Left lobe of liver (tissue), 2 donors: ENCODE results near the gene LAMC3. TPM values are rescaled to one million over a fixed set of nuclear protein-coding genes. Genes with fewer than 3 reads are reported as not detected.

ENCODE experiments used
- ATAC-seq: fragments of 200-7000 bp; cut with Tn5 transposase; one replicate; pipeline ENCODE4 v1.9.1; 2020; ENCODE audit warnings: mild to moderate bottlenecking, moderate library complexity
- DNase-seq: peaks from one replicate; pipeline ENCODE4 v3.0.0-alpha.2; 2020; ENCODE audit warnings: low spot score
- total RNA-seq: library from RNA; stranded (reverse); gene quantifications from one replicate; pipeline ENCODE4 v1.2.1, GENCODE V29; 2021
- donor health status: DM: no; HTN: no; CAD: no; lungs with moderate emphysema.
- donor health status: DM: no; HTN: yes; CAD: no.

Gene LAMC3
- total RNA-seq, result 7.1 TPM

DNA sequence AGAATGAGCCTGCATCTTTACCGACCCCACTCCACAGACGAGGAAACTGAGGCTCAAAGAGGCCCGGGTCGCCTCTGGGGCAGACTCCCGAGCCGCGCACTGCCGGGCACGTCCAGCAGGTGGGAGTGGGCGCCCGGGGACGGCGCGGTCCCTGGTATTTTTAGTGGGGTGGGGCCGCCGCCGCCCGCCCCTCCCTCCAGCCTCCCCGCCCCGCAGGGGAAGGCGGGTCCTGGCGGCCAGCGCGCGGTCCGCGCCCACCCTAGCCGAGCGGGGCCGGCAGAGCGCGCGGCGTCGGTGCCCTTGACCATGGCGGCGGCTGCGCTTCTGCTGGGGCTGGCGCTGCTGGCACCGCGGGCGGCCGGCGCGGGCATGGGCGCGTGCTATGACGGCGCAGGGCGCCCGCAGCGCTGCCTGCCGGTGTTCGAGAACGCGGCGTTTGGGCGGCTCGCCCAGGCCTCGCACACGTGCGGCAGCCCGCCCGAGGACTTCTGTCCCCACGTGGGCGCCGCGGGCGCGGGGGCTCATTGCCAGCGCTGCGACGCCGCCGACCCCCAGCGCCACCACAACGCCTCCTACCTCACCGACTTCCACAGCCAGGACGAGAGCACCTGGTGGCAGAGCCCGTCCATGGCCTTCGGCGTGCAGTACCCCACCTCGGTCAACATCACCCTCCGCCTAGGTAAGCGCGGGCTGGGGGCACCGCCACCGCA lies at the start of gene LAMC3:
LAMC3 (plus strand) TSS at position 266 of the 710 bp plus-strand sequence; CDS start at position 307, 41 bp downstream.
- DNase-seq (no peak), ATAC-seq (peak; percentile 36)

DNA sequence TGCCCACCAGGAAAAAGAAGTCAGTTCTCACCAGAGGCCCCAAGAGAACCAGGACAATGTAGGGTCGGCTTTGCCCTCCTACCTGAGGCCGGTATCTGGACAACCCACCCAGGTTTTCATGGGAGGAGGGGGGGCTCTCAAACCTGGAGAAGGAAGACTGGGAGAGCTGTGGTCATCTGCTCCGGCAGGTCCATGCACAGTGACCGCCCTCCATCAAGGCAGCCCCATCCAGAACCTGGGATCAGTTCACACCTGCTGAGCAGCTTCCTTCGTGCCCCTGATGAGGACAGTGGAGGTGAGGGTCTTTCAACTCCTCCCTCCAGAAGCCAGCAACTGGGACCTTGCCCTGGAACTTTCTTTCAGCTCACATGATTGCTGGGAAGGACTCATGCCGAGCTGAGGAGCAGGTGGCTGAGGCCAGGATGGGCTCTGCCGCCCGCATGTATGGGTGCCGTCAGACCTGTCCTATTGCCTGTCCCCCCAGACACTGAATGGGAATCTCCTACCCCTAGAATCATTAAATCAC lies 49.1 kb upstream of the LAMC3 start:
- ATAC-seq, result no peak

DNA sequence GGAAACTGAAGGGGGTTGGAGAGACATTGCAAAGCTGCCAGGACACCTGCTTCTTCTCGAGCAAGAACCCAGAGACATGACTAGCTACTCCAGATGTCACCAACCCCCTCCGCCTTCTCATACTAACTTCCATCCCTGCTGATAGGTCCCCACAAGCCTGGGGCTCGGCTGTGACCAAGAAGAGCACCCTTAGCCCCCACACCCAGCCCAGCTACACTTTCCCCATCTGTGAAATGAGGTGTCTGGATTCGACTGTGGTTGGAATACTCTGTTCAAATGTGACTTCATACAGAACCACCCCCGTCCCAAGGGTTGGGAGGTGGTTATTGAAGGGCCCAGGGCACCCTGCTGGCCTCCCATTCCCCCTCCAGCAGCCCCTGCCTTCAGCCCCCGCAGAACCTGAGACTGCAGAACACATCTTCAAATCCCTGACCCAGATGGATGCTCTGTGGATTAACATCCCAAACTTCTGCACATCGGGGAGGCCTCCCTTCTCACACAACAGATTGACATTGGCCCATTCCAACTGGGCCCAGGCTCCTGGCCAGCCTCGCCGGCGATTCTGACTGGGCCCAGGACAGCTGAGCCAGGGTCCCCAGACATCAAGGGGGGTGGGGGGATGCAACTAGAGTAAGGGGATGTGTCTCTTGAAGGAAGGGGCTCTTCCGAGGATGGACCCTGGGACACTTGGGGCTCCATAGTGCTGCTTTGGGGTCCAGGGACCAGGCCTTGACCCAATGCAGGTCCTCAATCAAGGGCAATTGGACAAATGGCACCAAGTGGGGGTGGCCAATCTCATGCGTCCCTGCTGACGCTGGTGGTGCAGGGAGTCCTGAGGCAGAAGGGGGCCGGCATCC lies 48.2 kb upstream of the LAMC3 start:
- ATAC-seq, result no peak
- DNase-seq, result no peak

More for the DNA sequence above, 49.1 kb upstream of the LAMC3 start:
- no peak for DNase-seq

DNA sequence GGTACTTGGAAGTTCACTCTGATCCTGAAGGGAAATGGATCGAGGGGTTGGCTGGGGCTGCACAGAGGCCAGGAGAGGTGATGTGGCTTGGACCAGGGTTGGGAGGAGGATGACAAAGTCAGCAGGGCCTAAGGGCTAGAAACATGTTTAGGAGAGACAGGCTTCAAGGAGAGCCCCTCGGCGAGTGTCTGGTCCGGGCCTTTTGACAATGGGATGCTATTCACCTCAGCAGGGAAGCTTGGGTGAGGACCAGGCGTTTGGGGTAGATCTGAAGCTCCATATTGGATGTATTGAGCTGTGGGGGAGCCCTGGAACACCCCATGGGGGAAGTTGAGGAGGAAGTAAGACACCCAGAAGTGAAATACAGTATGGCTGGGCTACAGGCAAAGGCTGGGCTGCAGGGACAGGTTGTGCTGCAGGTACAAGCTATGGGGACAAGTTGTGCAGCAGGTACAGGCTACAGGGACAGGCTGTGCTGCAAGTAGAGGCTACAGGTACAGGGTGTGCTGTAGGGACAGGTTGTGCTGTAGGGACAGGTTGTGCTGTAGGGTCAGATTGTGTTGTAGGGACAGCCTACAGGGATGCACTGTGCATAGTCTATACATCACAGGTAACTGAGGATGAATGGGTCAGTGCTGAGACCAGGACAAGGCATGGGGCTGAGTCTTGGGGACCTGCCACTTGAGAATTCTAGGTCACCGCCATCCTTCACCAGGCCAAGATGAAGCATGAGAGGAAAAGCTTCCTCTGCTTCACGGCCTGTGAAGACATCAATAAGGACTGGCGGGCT lies 47.3 kb upstream of the LAMC3 start:
- no peak for ATAC-seq
- DNase-seq, result no peak

DNA sequence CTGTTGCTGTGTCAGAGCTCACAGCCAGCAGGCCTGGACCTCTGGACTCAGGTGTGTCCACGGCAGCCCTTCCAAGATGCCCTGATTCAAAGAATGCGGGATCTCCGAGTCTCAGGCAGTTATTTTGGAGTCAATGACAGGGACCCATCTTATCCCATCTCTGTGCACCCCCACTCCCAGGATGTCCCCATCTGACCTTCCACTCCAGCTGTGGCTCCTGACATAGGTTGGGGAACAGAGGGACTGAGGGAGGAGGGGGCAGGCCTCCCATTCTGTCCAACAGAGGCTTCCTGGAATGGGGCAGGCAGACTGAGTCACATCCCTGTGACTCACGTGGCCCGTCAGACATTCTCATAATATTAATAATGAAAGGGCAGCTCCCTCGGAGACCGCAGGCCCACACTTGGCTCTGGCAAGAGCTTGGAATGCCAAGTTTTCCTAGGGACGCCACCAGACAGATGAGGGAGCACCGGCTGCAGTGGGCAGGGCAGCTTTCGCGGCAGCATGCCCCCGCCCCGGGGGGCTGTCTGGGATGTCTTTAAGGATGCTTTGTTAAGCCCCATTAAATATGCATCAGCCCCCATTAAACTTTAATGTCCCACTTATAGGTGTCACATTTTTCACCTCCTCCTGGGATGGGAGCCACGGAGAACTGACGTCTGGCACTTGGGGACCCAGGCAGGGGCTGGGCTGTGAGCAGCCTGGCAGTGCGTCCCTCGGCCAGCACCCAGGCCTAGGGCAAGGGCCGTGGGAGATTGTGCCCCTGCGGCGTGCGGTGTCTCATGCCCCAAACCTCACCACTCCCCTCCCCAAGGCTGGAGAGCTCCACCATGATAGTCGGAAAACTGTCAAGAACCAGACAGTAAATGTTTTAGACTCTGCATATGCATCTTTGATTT lies 46.3 kb upstream of the LAMC3 start:
- ATAC-seq (no peak), DNase-seq (no peak)

- DNase-seq (no peak), ATAC-seq (no peak)
Observed at GRCh38 chr9:130963337-130963908, 45.6 kb upstream of the LAMC3 start.

- DNase-seq, result no peak
- ATAC-seq, result no peak
Observed at GRCh38 chr9:130963916-130964315, 45.1 kb upstream of the LAMC3 start.

DNA sequence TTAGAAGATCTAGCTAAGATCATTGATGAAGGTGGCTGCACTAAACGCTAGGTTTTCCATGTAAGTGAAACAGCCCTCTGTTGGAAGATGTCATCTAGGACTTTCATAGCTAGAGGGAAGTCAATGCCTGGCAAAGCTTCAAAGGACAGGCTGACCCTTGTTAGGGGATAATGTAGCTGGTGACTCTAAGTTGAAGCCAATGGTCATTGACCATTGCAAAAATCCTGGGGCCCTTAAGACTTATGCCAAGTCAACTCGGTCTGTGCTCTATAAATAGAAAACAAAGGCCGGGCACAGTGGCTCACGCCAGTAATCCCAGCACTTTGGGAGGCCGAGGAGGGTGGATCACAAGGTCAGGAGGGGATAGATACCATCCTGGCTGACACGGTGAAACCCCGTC lies 43.3 kb upstream of the LAMC3 start:
- DNase-seq (no peak), ATAC-seq (no peak)

- ATAC-seq, result no peak
- no peak for DNase-seq
Observed at GRCh38 chr9:130970052-130970451, 38.9 kb upstream of the LAMC3 start.

GRCh38 chr9:130970855-130971254 lies 38.1 kb upstream of the LAMC3 start:
- no peak for DNase-seq
- ATAC-seq, result no peak

GRCh38 chr9:130971294-130971849 lies 37.6 kb upstream of the LAMC3 start:
- no peak for ATAC-seq

GRCh38 chr9:130972277-130972956 lies 36.6 kb upstream of the LAMC3 start:
- DNase-seq, result no peak
- no peak for ATAC-seq

More at GRCh38 chr9:130971294-130971849, 37.6 kb upstream of the LAMC3 start:
- DNase-seq, result no peak

- ATAC-seq (no peak), DNase-seq (no peak)
Observed at GRCh38 chr9:130972957-130973685, 35.9 kb upstream of the LAMC3 start.

- DNase-seq (no peak), ATAC-seq (no peak)
Observed at GRCh38 chr9:130973686-130974281, 35.2 kb upstream of the LAMC3 start.

DNA sequence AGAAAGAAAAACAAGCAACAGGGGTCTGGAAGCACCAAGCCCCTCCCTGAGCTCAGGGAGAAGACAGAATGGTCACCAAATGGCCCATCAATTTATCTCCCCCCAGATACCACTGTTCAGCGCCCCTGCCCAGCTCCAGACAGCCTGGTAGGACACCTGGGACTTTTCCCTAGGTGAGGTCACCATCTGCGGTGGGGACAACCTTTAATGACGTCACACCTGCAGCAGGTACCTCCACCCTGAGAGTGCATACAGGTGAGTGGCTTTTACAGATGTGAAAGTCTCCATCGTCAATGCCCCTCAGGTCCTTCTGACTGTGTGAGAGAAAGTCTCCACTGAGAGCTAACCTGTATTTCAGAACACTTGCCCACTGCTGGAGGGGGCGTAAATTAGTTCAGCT lies 34.3 kb upstream of the LAMC3 start:
- ATAC-seq (no peak), DNase-seq (no peak)

GRCh38 chr9:130975156-130975555 lies 33.8 kb upstream of the LAMC3 start:
- no peak for DNase-seq
- ATAC-seq, result no peak

- ATAC-seq, result no peak
- DNase-seq, result no peak
Observed at GRCh38 chr9:130975932-130976841, 32.8 kb upstream of the LAMC3 start.
